Measurements from ENCODE around the gene PRPS2.

PRPS2 gene

GRCh38 chrX:12791257-12792228, at the start of gene PRPS2:
PRPS2 (plus strand) TSS chrX:12791412; CDS start chrX:12791498, 86 bp downstream.
- DNase-seq (ENCODE audit: low read depth), result no peak

GRCh38 chrX:12741416-12741815, 49.8 kb upstream of the PRPS2 start:
- no peak for DNase-seq (ENCODE audit: low read depth)

DNA sequence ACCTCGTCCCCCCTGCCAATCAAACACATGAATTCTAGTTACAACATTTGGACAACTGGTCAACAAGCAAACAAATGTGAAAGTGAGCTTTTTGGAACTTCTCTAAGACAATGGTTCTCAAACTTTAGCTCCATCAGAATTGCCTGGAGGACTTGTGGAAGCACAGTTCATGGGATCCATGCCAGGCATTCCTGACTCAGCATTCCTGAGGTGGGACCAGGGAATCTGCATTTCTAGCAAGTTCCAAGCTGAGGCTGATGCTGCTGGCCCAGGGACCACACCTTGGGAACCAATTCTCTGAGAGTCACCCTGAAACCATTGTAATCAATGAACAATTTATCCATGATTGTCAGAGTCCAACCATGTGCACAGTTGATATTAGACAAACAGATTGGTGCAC, 43.8 kb upstream of the PRPS2 start:
- DNase-seq (ENCODE audit: low read depth), result no peak

DNA sequence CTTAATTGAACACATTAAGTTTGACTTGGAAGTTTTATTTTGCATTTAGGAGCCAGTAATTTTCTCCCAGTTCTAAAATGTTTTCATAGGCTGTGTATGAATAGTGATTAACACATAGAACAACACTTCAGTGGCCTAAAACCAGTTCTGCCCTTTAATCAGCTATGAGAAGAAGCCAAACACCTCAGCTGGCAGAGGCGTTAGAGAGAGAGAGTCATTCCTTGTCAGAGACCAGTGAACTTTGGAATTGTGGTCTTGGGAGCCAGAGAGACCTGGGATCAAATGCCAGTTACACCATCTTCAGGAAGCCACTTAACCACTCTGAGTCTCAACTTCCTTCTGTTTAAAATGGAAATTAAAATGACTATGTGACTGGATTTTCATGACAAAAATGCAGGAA, 39.3 kb upstream of the PRPS2 start:
- no peak for DNase-seq (ENCODE audit: low read depth)

GRCh38 chrX:12753366-12753765, 37.8 kb upstream of the PRPS2 start:
- no peak for DNase-seq (ENCODE audit: low read depth)

DNA sequence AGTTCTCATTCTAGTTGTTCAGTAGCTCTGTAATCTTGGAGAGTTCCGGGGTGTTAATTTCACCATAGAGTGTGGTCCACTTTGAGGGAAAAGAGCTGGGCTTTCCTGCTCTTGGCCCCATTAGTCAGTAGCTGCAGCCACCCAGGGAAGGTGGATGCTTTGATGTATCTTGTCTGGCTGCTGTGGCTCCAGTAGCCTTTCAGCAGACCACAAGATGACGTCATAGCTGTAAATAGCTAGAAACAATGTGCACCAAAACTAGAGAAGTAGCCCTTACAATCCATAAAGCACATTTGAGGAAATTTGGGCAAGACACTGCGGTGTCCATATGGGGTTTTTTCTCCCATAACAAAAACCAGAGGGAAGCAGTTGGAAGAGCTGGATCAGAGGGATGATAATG, 32.9 kb upstream of the PRPS2 start:
- no peak for DNase-seq (ENCODE audit: low read depth)

DNA sequence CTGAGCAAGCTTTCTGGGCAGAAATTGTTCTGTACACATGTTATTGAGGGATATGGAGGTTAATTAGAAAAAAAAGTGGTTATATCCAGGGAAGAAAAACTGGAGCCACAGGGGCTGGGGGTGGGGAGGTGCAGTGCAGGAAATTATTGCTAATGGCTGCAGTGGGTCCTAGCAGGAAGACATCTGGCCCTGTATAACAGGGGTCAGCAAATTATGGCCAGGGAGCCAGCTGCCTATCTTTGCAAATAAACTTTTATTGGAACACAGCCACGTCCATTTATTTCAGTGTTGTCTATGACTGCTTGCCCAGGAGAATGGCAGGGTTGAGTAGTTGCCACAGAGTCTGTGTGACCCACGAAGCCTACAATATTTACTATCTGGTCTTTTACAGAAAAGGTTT, 23.4 kb upstream of the PRPS2 start:
- DNase-seq (ENCODE audit: low read depth), result no peak

DNA sequence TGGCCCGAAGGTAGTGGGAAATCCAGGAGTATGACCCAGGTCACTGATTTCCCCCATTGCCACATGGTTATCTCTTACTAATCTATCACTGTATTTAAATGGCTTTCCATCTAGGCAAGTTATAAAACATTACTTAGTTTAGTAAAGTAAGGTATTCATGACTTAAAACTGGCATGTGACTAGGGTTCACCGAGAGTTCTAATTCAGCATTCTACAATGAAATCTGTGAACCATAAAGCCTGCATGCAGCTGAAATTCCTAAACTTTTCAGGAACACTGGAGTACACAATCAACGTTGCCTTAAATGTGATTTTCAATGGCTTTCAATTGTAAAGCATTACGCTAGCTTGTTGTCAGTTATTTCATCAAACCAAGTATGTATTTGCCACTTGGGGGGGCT, 22.7 kb upstream of the PRPS2 start:
- DNase-seq (ENCODE audit: low read depth), result no peak

- no peak for DNase-seq (ENCODE audit: low read depth)
Measured at GRCh38 chrX:12770440-12770839, 20.8 kb upstream of the PRPS2 start.

GRCh38 chrX:12771445-12772069, 19.7 kb upstream of the PRPS2 start:
- DNase-seq (ENCODE audit: low read depth), result no peak

- no peak for DNase-seq (ENCODE audit: low read depth)
Measured at GRCh38 chrX:12777670-12778069, 13.5 kb upstream of the PRPS2 start.

DNA sequence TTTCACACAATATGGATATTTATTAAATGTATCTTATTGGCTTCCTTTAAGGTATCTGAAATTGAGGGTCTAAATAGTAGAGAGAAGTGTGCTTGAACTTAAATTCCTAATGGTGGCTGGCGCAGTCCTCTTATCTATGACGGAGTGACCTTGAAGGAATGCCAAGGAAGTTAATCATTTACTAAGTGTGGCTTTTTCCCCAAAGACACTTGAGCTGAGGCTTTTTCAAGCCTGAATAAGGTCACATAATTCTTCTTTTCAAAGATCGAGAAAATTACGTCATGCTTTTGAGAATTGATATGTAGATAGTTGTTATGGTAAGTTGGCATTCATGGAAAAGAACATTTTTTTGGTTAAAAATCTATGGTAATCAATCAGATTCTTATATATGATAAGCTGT, 11.7 kb upstream of the PRPS2 start:
- no peak for DNase-seq (ENCODE audit: low read depth)

DNA sequence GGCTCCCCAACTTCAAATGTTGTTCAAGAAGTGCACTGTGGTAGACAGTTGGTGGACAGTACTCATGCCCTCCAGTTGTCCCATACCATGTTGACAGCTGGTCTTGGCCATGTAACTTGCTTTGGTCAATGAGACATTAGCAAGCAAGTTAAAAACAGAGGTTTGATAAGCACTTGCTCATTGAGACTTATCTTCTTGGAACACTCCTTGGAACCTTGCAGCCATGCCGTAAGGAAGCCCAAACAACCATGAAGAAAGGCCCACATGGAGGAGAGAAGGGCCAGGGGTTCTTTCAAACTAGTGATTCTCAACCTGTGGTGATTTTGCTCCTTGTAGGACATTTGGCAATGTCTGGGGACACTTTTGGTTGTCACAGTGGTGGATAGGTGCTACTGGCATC, 2.6 kb upstream of the PRPS2 start:
- DNase-seq (ENCODE audit: low read depth), result no peak

DNA sequence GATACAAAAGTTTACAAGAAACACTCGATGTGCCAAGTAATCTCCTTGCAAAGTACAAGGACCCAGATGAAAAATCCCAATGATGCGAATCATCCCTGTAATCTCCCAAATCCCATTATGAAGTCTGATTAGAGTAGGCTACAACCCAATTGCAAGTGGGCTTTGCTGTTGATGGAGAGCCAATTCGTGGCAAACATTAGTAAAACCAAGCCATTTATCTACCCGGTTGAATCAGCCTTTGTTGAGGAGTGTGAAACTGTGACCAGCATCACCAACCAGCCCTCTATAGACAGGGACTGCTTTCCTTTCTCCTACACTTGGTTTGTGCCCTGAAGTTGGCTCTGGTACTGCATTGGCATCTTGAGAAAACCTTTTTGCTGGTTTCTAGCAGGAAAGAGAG, 1.2 kb upstream of the PRPS2 start:
- no peak for DNase-seq (ENCODE audit: low read depth)

DNA sequence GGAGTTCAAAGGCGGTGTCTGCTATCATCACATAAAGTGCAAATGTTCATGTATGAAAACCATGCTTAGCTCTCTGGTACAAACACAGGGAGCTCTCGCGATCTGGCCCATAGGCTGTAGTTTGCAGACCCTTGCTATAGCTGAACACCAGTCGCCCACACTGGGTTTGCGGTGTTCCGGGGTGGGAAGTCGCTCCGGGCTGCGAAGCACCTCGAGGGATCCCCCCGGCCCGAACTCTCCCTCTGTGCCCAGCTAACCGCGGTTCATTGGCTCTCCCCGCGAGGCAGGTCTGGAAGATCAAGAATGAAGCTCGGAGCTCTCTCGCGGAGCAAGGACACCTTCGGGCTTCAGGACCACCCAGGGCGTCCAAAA, 341 bp upstream of the PRPS2 start:
- no peak for DNase-seq (ENCODE audit: low read depth)

DNA sequence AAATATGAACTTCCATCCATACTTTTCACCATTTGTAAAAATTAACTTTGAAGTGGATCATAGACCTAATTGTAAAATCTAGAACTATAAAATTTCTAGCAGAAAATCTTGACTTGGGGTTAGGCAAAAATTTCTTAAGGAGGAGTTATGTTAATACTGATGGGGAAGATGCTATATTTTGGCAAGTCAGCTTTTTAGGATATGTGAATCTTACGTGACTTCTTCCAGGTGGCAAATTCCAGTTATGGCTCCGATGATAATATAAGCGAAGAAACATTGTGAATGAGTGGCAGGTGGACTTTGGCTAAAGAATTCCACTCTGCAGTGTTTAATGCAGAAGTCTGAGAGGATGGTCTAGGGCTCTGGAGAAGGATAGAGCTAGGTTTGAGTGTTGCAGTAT, 1.5 kb downstream of the PRPS2 start:
- DNase-seq (ENCODE audit: low read depth), result no peak

DNA sequence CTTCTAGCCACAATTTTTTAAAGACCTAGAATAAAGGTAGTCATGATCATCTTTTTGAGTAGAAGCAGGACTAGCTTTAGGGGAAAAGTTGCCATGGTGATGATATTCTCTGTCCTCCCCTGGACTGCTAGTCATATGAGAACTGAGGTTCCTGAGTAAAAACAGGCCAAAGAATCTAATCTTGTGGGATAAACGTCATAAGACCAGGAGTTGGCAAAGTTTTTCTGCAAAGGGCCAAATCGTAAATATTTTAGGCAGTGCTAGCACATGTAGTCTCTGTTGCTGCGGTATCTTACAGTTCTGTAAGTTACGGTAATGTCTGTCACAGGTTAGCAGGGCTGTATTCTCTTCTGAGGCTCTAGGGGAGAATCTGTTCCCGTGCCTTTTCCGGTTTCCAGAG, 3.4 kb downstream of the PRPS2 start:
- no peak for DNase-seq (ENCODE audit: low read depth)

- no peak for DNase-seq (ENCODE audit: low read depth)
Measured at GRCh38 chrX:12798601-12799000, 7.4 kb downstream of the PRPS2 start.

DNA sequence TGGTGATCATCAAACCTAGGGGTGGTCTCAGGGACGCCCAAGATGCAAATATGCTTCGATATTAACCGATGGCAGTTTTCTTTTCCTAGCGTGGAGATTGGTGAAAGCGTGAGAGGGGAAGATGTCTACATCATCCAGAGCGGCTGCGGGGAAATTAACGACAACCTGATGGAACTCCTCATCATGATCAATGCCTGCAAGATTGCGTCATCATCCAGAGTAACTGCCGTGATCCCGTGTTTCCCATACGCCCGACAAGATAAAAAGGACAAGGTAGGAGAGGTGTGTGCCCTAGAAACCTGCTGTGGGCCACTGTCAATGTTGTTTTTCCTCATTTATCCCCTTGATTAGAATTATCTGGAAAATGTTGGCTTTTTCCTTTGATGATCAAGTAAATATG, 7.9 kb downstream of the PRPS2 start:
- DNase-seq (ENCODE audit: low read depth), result no peak

DNA sequence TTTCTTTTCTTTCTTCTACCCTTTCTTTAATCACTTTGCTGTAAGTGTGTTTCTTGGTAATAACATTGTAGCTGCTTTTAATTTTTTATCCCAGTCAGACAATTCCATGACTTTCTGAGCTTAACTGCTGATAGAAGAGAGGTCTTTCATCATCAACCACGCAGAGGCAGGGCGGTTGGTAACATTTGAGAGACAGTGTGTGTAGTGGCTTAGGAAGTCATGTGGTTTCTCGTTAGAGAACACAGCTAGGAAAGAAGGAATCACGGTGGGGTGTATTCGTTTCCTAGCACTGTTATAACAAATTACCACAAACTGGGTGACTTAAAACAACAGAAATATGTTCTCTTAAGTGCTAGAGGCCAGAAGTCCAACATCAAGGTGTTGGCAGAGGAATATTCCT, 11.5 kb downstream of the PRPS2 start:
- no peak for DNase-seq (ENCODE audit: low read depth)

- DNase-seq (ENCODE audit: low read depth), result no peak
Measured at GRCh38 chrX:12804655-12805054, 13.4 kb downstream of the PRPS2 start.

GRCh38 chrX:12805333-12805732, 14.1 kb downstream of the PRPS2 start:
- DNase-seq (ENCODE audit: low read depth), result no peak

DNA sequence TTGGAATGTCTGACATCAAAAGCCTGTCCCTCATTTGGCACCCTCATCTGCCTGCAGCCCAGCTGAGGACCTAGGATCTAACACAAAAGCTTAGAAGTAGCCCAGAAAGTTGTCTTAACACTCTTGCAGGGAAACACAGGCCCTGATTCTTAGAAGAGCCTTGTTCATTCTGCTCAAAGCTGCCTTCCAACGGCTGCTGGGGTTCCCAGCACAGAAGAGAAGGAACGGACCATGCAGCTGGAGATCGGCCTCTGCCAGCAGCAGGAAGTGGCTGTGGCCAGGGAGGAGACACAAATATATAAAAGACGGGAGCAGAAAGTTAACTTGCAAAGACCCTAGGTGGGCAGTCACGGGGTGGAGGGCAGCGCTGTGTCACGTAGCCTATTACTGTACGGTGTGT, 20.4 kb downstream of the PRPS2 start:
- DNase-seq (ENCODE audit: low read depth), result no peak

- peak; percentile 22 for DNase-seq (ENCODE audit: low read depth)
Measured at GRCh38 chrX:12814420-12814819, 23.2 kb downstream of the PRPS2 start.
